ENCODE data around the gene FCRL1. TPM values are rescaled to one million over a fixed set of nuclear protein-coding genes. Genes with fewer than 3 reads are reported as not detected.

Gene FCRL1
- total and polyA plus RNA-seq, 10 of the 15 experiments (the other 5 are each of a cell fraction or from before 2014, with no cell fraction given), result 0.23 to 2.4 (median 0.87) TPM; not detected in 2

DNA sequence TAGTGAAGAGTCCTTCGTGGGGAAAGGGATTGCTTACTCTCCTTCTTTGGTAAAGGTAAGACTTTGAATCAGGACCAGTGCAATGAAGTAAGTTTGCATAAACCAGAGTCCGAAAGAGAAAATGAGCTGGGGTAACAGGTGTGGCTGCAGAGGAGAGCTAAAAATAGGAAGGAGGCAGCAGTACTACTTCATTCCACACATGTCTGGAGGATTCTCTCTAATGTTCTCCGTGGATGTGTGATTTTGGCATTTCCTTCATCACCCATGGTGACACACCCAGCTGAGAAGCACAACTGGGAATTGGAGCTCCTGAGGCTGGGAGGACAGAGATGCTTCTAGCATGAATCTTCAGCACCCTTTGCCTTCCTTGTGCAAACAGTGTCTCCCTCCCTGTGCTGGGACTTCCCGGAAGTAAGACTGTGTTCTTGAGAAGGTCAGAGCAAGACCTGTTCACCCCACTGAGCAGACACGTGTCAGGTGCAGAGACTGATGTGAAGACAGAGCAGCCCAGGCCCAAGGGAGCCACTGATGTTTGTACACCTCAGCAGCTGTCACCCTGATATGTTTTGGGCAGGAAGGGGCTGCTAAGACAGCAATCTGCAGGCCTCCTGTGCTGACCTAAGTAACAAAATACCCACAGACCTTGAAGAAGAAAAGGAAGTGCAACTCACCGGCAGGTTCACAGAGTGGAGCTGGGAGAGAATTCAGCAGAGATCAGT lies 13.3 kb downstream of the FCRL1 start (continued):
- TF ChIP-seq, protein P1, sequence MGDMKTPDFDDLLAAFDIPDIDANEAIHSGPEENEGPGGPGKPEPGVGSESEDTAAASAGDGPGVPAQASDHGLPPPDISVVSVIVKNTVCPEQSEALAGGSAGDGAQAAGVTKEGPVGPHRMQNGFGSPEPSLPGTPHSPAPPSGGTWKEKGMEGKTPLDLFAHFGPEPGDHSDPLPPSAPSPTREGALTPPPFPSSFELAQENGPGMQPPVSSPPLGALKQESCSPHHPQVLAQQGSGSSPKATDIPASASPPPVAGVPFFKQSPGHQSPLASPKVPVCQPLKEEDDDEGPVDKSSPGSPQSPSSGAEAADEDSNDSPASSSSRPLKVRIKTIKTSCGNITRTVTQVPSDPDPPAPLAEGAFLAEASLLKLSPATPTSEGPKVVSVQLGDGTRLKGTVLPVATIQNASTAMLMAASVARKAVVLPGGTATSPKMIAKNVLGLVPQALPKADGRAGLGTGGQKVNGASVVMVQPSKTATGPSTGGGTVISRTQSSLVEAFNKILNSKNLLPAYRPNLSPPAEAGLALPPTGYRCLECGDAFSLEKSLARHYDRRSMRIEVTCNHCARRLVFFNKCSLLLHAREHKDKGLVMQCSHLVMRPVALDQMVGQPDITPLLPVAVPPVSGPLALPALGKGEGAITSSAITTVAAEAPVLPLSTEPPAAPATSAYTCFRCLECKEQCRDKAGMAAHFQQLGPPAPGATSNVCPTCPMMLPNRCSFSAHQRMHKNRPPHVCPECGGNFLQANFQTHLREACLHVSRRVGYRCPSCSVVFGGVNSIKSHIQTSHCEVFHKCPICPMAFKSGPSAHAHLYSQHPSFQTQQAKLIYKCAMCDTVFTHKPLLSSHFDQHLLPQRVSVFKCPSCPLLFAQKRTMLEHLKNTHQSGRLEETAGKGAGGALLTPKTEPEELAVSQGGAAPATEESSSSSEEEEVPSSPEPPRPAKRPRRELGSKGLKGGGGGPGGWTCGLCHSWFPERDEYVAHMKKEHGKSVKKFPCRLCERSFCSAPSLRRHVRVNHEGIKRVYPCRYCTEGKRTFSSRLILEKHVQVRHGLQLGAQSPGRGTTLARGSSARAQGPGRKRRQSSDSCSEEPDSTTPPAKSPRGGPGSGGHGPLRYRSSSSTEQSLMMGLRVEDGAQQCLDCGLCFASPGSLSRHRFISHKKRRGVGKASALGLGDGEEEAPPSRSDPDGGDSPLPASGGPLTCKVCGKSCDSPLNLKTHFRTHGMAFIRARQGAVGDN (IDR thresholded peaks at IDR 0.05), result no peak
- TF ChIP-seq SMAD5 (IDR thresholded peaks at IDR 0.05; ENCODE audit: low read depth) (no peak), JUND (IDR thresholded peaks at IDR 0.05; ENCODE audit: low read depth, low read length) (no peak), NFYB (IDR thresholded peaks at IDR 0.05; ENCODE audit: insufficient read depth, low read depth, low read length) (0 out of 2 replicates have a peak, but pooled peaks have one; percentile 17), HDAC6 (IDR thresholded peaks at IDR 0.05; ENCODE audit: unreplicated experiment) (no peak), FOXM1 (IDR thresholded peaks at IDR 0.05; ENCODE audit: low read depth, low read length) (0 out of 2 replicates have a peak, but pooled peaks have one; percentile 32), IKZF2 (IDR thresholded peaks at IDR 0.05) (peak in 1 of 2 experiments; percentile 30; a peak in 1 of 4 replicates), BHLHE40 (IDR thresholded peaks at IDR 0.05; ENCODE audit: borderline replicate concordance in 1 of 2, low read depth in 2 of 2, low read length in 1 of 2) (peak; percentile 61 to 66; a peak in 3 of 4 replicates), SREBF1 (IDR thresholded peaks at IDR 0.05; ENCODE audit: low read length) (no peak), EGR1 (IDR thresholded peaks at IDR 0.05; ENCODE audit: borderline replicate concordance in 1 of 2, low read depth in 2 of 2, low read length in 2 of 2) (0 out of 3 replicates have a peak, but pooled peaks of 1 of the 2 experiments have one; percentile 1), CUX1 (IDR thresholded peaks at IDR 0.05; ENCODE audit: insufficient replicate concordance, low read depth, low read length) (no peak), IKZF1 (conservative IDR thresholded peaks at IDR 0.05) (peak; percentile 31; the same call in 1 of the 2 replicates), GABPA (IDR thresholded peaks at IDR 0.05; ENCODE audit: low read depth) (0 out of 2 replicates have a peak, but pooled peaks have one; percentile 33), EP300 (IDR thresholded peaks at IDR 0.05; ENCODE audit: borderline replicate concordance in 1 of 2, control insufficient read depth in 1 of 2, low read depth in 2 of 2, low read length in 2 of 2) (0 out of 4 replicates have a peak, but pooled peaks of 1 of the 2 experiments have one; percentile 19)
- TF ChIP-seq, protein P2, sequence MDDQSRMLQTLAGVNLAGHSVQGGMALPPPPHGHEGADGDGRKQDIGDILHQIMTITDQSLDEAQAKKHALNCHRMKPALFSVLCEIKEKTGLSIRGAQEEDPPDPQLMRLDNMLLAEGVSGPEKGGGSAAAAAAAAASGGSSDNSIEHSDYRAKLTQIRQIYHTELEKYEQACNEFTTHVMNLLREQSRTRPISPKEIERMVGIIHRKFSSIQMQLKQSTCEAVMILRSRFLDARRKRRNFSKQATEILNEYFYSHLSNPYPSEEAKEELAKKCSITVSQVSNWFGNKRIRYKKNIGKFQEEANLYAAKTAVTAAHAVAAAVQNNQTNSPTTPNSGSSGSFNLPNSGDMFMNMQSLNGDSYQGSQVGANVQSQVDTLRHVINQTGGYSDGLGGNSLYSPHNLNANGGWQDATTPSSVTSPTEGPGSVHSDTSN (IDR thresholded peaks at IDR 0.05; ENCODE audit: insufficient replicate concordance, low read depth, low read length), result no peak
